Measurements from ENCODE around the gene C1S.
A peak's percentile ranks its signal among the peaks of the same experiment; 100 is the strongest.

The C1S gene

GRCh38 chr12:7090222-7090998 lies 29.9 kb downstream of the C1S start:
- DNase-seq (no peak), ATAC-seq (ENCODE audit: insufficient read depth, low read depth) (no peak)
- Histone ChIP-seq H2AFZ (ENCODE audit: low read depth, low read length) (no peak overlapping the region), H4K20me1 (ENCODE audit: insufficient read depth, low read length) (no peaks in the 10 kb centered on the region), H3K4me2 (ENCODE audit: insufficient read depth, low read length) (no peak overlapping the region), H3K36me3 (ENCODE audit: insufficient read depth, low read length) (no peaks in the 10 kb centered on the region), H3K27me3 (ENCODE audit: insufficient read depth, low read length, poor library complexity) (no peaks in the 10 kb centered on the region), H3K9ac (ENCODE audit: low read depth, low read length) (no peak overlapping the region), H3K4me3 (ENCODE audit: low read depth in 1 of 2, low read length in 2 of 2) (no peak overlapping the region), H3K79me2 (ENCODE audit: insufficient read depth, low read length) (no peaks in the 10 kb centered on the region), H3K27ac (ENCODE audit: low read length) (no peak overlapping the region), H3K4me1 (ENCODE audit: insufficient read depth, low read length) (peaks cover 14% of the 10 kb centered on the region), H3K9me3 (ENCODE audit: insufficient read depth, low read length, severe bottlenecking) (no peaks in the 10 kb centered on the region)
- TF ChIP-seq CTCF (IDR thresholded peaks at IDR 0.05; ENCODE audit: borderline replicate concordance, extremely low read depth, low read length, poor library complexity, severe bottlenecking) (no peak), EZH2 (IDR thresholded peaks at IDR 0.05; ENCODE audit: borderline replicate concordance, low read depth, low read length, severe bottlenecking) (no peak)

- TF ChIP-seq CTCF (IDR thresholded peaks at IDR 0.05; ENCODE audit: borderline replicate concordance, extremely low read depth, low read length, poor library complexity, severe bottlenecking) (no peak), EZH2 (IDR thresholded peaks at IDR 0.05; ENCODE audit: borderline replicate concordance, low read depth, low read length, severe bottlenecking) (no peak)
- Histone ChIP-seq H2AFZ (ENCODE audit: low read depth, low read length) (no peak overlapping the region), H3K9me3 (ENCODE audit: insufficient read depth, low read length, severe bottlenecking) (no peaks in the 10 kb centered on the region), H3K4me1 (ENCODE audit: insufficient read depth, low read length) (peaks cover 14% of the 10 kb centered on the region), H3K27me3 (ENCODE audit: insufficient read depth, low read length, poor library complexity) (no peaks in the 10 kb centered on the region), H3K4me2 (ENCODE audit: insufficient read depth, low read length) (no peak overlapping the region), H4K20me1 (ENCODE audit: insufficient read depth, low read length) (no peaks in the 10 kb centered on the region), H3K9ac (ENCODE audit: low read depth, low read length) (peak overlapping the region; percentile 45; the same call in 1 of the 2 replicates), H3K27ac (ENCODE audit: low read length) (no peak overlapping the region), H3K36me3 (ENCODE audit: insufficient read depth, low read length) (no peaks in the 10 kb centered on the region), H3K79me2 (ENCODE audit: insufficient read depth, low read length) (no peaks in the 10 kb centered on the region), H3K4me3 (ENCODE audit: low read depth in 1 of 2, low read length in 2 of 2) (no peak overlapping the region)
- DNase-seq (no peak), ATAC-seq (ENCODE audit: insufficient read depth, low read depth) (no peak)
Measured at GRCh38 chr12:7091171-7091570, 30.7 kb downstream of the C1S start.

- H3K27ac ChIP-seq (ENCODE audit: low read length): peak overlapping the region; percentile 66
- H3K27me3 ChIP-seq (ENCODE audit: insufficient read depth, low read length, poor library complexity): no peaks in the 10 kb centered on the region
- H3K79me2 ChIP-seq (ENCODE audit: insufficient read depth, low read length): no peaks in the 10 kb centered on the region
- no peaks in the 10 kb centered on the region for H3K36me3 ChIP-seq (ENCODE audit: insufficient read depth, low read length)
- TF ChIP-seq CTCF (IDR thresholded peaks at IDR 0.05; ENCODE audit: borderline replicate concordance, extremely low read depth, low read length, poor library complexity, severe bottlenecking) (no peak), EZH2 (IDR thresholded peaks at IDR 0.05; ENCODE audit: borderline replicate concordance, low read depth, low read length, severe bottlenecking) (no peak)
- H3K4me1 ChIP-seq (ENCODE audit: insufficient read depth, low read length): peaks cover 14% of the 10 kb centered on the region
- H3K4me2 ChIP-seq (ENCODE audit: insufficient read depth, low read length): peak overlapping the region; percentile 62
- peak overlapping the region; percentile 93 for H2AFZ ChIP-seq (ENCODE audit: low read depth, low read length)
- DNase-seq: no peak
- H4K20me1 ChIP-seq (ENCODE audit: insufficient read depth, low read length): no peaks in the 10 kb centered on the region
- peak overlapping the region; percentile 45 for H3K9ac ChIP-seq (ENCODE audit: low read depth, low read length)
- no peaks in the 10 kb centered on the region for H3K9me3 ChIP-seq (ENCODE audit: insufficient read depth, low read length, severe bottlenecking)
- ATAC-seq (ENCODE audit: insufficient read depth, low read depth): peak; percentile 5; the same call in 1 of the 3 replicates
- H3K4me3 ChIP-seq (ENCODE audit: low read depth in 1 of 2, low read length in 2 of 2): peak overlapping the region in 1 of 2 experiments; percentile 39; a peak in 2 of 4 replicates
Measured at GRCh38 chr12:7091660-7092228, 31.2 kb downstream of the C1S start.
